ENCODE data around the gene OR6B1.
"Not testable (repeated sequence)": the region's sequence is repeated elsewhere in the genome, so short reads cannot be mapped to it uniquely, and the experiment has no call there.

OR6B1 gene

GRCh38 chr7:144006029-144006691, 6.0 kb downstream of the OR6B1 start:
- no peak for TF ChIP-seq CTCF (IDR thresholded peaks at IDR 0.05; ENCODE audit: low read depth, low read length)
- Histone ChIP-seq H3K36me3 (no peaks in the 10 kb centered on the region), H3K27me3 (ENCODE audit: insufficient read depth, low read depth, severe bottlenecking) (no peaks in the 10 kb centered on the region), H3K27ac (no peak overlapping the region), H3K9me3 (ENCODE audit: severe bottlenecking) (peaks cover 7% of the 10 kb centered on the region), H3K4me3 (ENCODE audit: low read depth, low read length) (no peak overlapping the region)
- no peak for DNase-seq

DNA sequence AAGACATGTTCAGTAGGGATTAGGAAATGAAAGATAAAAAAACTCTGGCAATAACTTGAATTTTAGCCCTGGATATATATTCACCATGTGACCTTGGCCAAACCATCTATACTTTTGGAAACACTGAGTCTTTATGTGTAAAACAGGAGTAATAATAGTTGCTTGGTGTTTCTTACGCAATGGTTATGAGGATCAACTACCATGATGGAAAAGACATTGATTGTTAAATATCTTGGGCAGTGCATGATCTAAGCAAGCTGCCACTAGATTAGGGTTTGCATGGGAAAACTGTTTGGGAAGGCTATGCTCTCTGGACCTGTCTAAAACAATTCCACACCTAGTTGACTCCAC, 6.5 kb downstream of the OR6B1 start:
- DNase-seq, result no peak
- no peak overlapping the region for H3K27ac ChIP-seq
- H3K4me3 ChIP-seq (ENCODE audit: low read depth, low read length), result no peak overlapping the region
- no peak for TF ChIP-seq CTCF (IDR thresholded peaks at IDR 0.05; ENCODE audit: low read depth, low read length)
- H3K9me3 ChIP-seq (ENCODE audit: severe bottlenecking), result peaks cover 7% of the 10 kb centered on the region
- no peaks in the 10 kb centered on the region for H3K36me3 ChIP-seq
- H3K27me3 ChIP-seq (ENCODE audit: insufficient read depth, low read depth, severe bottlenecking), result no peaks in the 10 kb centered on the region

DNA sequence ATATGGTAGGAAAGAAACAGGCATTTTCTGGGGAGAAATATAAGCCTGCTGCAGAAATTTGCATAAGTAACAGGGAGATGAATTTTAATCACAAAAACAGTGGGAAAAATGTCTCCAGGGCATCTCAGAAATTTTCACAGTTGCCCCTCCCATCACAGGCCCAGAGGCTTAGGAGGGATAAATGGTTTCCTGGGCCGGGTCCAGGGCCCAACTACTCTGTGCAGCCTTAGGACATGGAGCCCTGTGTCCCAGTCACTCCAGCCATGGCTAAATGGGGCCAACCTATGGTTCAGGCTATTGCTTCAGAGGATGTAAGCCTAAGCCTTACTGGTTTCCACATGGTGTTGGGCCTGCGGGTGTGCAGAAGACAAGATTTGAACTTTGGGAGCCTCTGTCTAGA, 9.2 kb downstream of the OR6B1 start:
- H3K27ac ChIP-seq, result no peak overlapping the region
- no peaks in the 10 kb centered on the region for H3K27me3 ChIP-seq (ENCODE audit: insufficient read depth, low read depth, severe bottlenecking)
- no peak for TF ChIP-seq CTCF (IDR thresholded peaks at IDR 0.05; ENCODE audit: low read depth, low read length)
- H3K4me3 ChIP-seq (ENCODE audit: low read depth, low read length), result no peak overlapping the region
- peaks cover 7% of the 10 kb centered on the region for H3K9me3 ChIP-seq (ENCODE audit: severe bottlenecking)
- no peak for DNase-seq
- no peaks in the 10 kb centered on the region for H3K36me3 ChIP-seq

DNA sequence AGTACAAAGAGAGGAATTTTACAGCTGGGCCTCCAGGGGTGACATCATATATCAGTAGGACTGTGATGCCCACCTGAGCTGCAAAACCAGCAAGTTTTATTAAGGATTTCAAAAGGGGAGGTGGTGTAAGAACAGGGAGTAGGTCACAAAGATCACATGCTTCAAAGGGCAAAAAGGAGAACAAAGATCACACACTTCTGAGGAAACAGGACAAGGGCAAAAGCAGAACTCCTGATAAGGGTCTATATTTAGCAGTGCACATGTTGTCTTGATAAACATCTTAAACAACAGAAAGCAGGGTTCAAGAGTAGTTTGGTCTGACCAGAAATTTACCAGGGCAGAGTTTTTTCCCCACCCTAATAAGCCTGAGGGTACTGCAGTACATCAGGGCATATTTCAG, 9.9 kb downstream of the OR6B1 start:
- not testable (repeated sequence) for H3K27me3 ChIP-seq (ENCODE audit: insufficient read depth, low read depth, severe bottlenecking); H3K36me3 ChIP-seq; DNase-seq; H3K27ac ChIP-seq; H3K4me3 ChIP-seq (ENCODE audit: low read depth, low read length); H3K9me3 ChIP-seq (ENCODE audit: severe bottlenecking)

GRCh38 chr7:144010821-144011220, 10.7 kb downstream of the OR6B1 start:
- DNase-seq, result peak; percentile 14
- H3K9me3 ChIP-seq (ENCODE audit: severe bottlenecking); H3K4me3 ChIP-seq (ENCODE audit: low read depth, low read length); H3K36me3 ChIP-seq; H3K27ac ChIP-seq; H3K27me3 ChIP-seq (ENCODE audit: insufficient read depth, low read depth, severe bottlenecking): not testable (repeated sequence)

- H3K4me3 ChIP-seq (ENCODE audit: low read depth, low read length), result no peak overlapping the region
- no peaks in the 10 kb centered on the region for H3K36me3 ChIP-seq
- H3K27me3 ChIP-seq (ENCODE audit: insufficient read depth, low read depth, severe bottlenecking), result no peaks in the 10 kb centered on the region
- DNase-seq, result no peak
- peaks cover 7% of the 10 kb centered on the region for H3K9me3 ChIP-seq (ENCODE audit: severe bottlenecking)
- no peak overlapping the region for H3K27ac ChIP-seq
- TF ChIP-seq CTCF (IDR thresholded peaks at IDR 0.05; ENCODE audit: low read depth, low read length), result no peak
Measured at GRCh38 chr7:144011458-144012230, 11.5 kb downstream of the OR6B1 start.

GRCh38 chr7:144018065-144018464, 17.9 kb downstream of the OR6B1 start:
- Histone ChIP-seq H3K27ac (no peak overlapping the region), H3K9me3 (ENCODE audit: severe bottlenecking) (no peaks in the 10 kb centered on the region), H3K36me3 (no peaks in the 10 kb centered on the region), H3K4me3 (ENCODE audit: low read depth, low read length) (no peak overlapping the region), H3K27me3 (ENCODE audit: insufficient read depth, low read depth, severe bottlenecking) (no peaks in the 10 kb centered on the region)
- TF ChIP-seq CTCF (IDR thresholded peaks at IDR 0.05; ENCODE audit: low read depth, low read length), result no peak
- DNase-seq, result no peak

Data from WERI-Rb-1 (cell line).